GM21367 (cell line): ENCODE results near the gene ZKSCAN3.
"Not testable (repeated sequence)": the region's sequence is repeated elsewhere in the genome, so short reads cannot be mapped to it uniquely, and the experiment has no call there.

ENCODE experiments used
- ATAC-seq: cut with Tn5 transposase; IDR thresholded peaks from one replicate; pipeline ENCODE4 v1.9.1; 2021; ENCODE audit not compliant: unreplicated experiment

Gene ZKSCAN3

GRCh38 chr6:28340310-28341095, 9.2 kb upstream of the ZKSCAN3 start:
- no peak for ATAC-seq

- ATAC-seq, result no peak
Observed at GRCh38 chr6:28343898-28344677, 5.7 kb upstream of the ZKSCAN3 start.

GRCh38 chr6:28345201-28345600, 4.5 kb upstream of the ZKSCAN3 start:
- ATAC-seq, result no peak

GRCh38 chr6:28347119-28347518, 2.6 kb upstream of the ZKSCAN3 start:
- ATAC-seq, result no peak

- ATAC-seq, result no peak
Observed at GRCh38 chr6:28349344-28349891, 329 bp upstream of the ZKSCAN3 start.

- no peak for ATAC-seq
Observed at GRCh38 chr6:28351087-28351486, 1.3 kb downstream of the ZKSCAN3 start.

- ATAC-seq, result no peak
Observed at GRCh38 chr6:28351493-28351925, 1.8 kb downstream of the ZKSCAN3 start.

GRCh38 chr6:28353356-28353755, 3.6 kb downstream of the ZKSCAN3 start:
- no peak for ATAC-seq

- no peak for ATAC-seq
Observed at GRCh38 chr6:28353981-28354676, 4.4 kb downstream of the ZKSCAN3 start.

- no peak for ATAC-seq
Observed at GRCh38 chr6:28354688-28355554, 5.2 kb downstream of the ZKSCAN3 start.

- no peak for ATAC-seq
Observed at GRCh38 chr6:28355743-28356665, 6.3 kb downstream of the ZKSCAN3 start.

- ATAC-seq, result no peak
Observed at GRCh38 chr6:28356666-28357020, 6.9 kb downstream of the ZKSCAN3 start.

- ATAC-seq, result no peak
Observed at GRCh38 chr6:28357036-28357435, 7.3 kb downstream of the ZKSCAN3 start.

GRCh38 chr6:28359562-28359961, 9.8 kb downstream of the ZKSCAN3 start:
- ATAC-seq, result not testable (repeated sequence)

GRCh38 chr6:28360961-28361360, 11.2 kb downstream of the ZKSCAN3 start:
- no peak for ATAC-seq

- not testable (repeated sequence) for ATAC-seq
Observed at GRCh38 chr6:28365590-28365989, 15.8 kb downstream of the ZKSCAN3 start.

GRCh38 chr6:28368522-28368921, 18.8 kb downstream of the ZKSCAN3 start:
- no peak for ATAC-seq

- no peak for ATAC-seq
Observed at GRCh38 chr6:28369463-28369862, 19.7 kb downstream of the ZKSCAN3 start.

- ATAC-seq, result no peak
Observed at GRCh38 chr6:28370440-28370839, 20.7 kb downstream of the ZKSCAN3 start.
